ENCODE data around the gene SLC37A1.

- no peak for TF ChIP-seq CTCF (IDR thresholded peaks at IDR 0.05 in 2 of 3, conservative IDR thresholded peaks at IDR 0.05 in 1 of 3; ENCODE audit: borderline replicate concordance in 1 of 3, insufficient read depth in 1 of 3, low read depth in 2 of 3, low read length in 2 of 3)
- no peak for TF ChIP-seq POLR2A (IDR thresholded peaks at IDR 0.05; ENCODE audit: borderline replicate concordance, extremely low read depth, insufficient read depth, insufficient read length)
- TF ChIP-seq RAD21 (IDR thresholded peaks at IDR 0.05; ENCODE audit: low read depth), result no peak
These were observed 27.1 kb upstream of the SLC37A1 start for GRCh38 chr21:42486531-42486930.

All from HCT116 (cell line).